GM13977 (cell line): ENCODE measurements around the gene CMBL.

Experiments used
- DNase-seq: peaks from one replicate; pipeline ENCODE4 v3.0.0; 2012; ENCODE audit warnings: low spot score
- CTCF ChIP-seq: IDR thresholded peaks from 2 replicates; pipeline ENCODE4 v1.5.1; 2012; ENCODE audit warnings: mild to moderate bottlenecking, control low read depth; ENCODE audit not compliant: insufficient read depth; ENCODE audit errors: extremely low read depth, missing control alignments
- in situ Hi-C: fragments of 300-500 bp; cut with MboI; formaldehyde crosslinking; loops from one replicate; pipeline ENCODE4 v1.12.0; 2022; ENCODE audit warnings: low sequenced_read_pairs, low pct_unique_long_range_greater_than_20kb, mixed read lengths, inconsistent platforms; ENCODE audit not compliant: unreplicated experiment

Gene CMBL

GRCh38 chr5:10300246-10300645 is 7.5 kb downstream of the CMBL start:
- DNase-seq: no peak
- in situ Hi-C loops: no loop called here
- TF ChIP-seq CTCF: no peak

DNA sequence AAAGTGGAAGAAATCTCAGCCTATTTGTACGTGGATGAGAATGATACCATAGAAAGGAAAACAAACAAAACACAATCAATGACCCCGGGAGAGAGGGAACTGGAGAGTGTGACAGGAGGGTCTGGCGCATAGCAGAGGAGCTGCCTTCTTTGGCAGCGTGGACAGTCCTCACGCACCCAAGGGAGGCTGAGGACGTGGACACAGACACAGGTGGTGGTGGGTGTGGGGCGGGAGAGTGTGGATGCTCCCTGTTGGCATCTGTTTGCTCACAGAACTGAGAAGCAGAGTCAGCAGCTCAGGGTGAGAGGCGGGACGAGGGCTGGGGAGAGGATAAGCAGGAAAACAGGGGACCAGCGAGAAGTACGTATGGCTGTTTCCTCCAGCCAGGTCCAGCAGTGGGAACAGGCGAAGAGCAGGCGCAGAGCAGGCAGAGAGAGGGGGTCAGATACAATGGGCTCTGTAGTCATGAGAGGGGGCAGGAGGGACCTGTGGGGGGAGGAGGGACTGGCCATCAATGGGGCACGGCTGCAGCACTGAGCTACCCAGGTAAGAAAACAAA is 10.0 kb downstream of the CMBL start:
- TF ChIP-seq CTCF: no peak
- in situ Hi-C loops: no loop called here
- DNase-seq: no peak

DNA sequence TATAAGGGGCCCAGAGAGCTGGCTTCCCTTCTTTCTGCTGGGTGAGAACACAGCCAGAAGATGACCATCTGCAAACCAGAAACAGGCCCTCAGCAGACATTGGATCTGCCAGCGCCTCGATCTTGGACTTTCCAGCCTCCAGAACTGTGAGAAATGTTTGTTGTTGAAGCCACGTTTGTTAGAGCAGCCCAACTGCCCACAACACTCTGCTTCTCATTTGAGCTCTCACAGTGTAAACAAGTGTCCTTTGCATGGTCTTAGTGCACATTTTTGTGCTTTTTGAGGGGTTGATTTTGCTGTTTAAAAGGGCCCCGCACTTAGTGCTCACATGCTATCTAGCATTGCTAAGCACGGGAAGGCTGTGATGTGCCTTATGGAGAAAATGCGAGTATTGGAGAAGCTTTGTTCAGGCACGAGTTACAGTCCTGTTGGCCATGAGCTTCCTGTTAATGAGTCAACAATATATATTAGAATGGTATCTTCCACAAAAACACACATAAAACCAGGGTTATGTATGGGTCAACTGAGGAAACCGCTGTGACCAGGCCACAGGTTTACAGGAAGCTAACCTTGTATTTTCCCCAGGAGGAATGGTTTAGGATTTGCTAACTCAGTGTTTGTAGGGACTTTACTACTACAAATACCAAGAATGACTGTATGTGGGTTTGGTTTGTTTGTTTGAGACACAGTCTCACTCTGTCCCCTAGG is 11.9 kb downstream of the CMBL start:
- no peak for TF ChIP-seq CTCF
- in situ Hi-C loops: no loop called here
- no peak for DNase-seq

- no peak for DNase-seq
- no peak for TF ChIP-seq CTCF
- in situ Hi-C loops: no loop called here
Observed at GRCh38 chr5:10293907-10294662, 13.6 kb downstream of the CMBL start.

- TF ChIP-seq CTCF: no peak
- no peak for DNase-seq
- in situ Hi-C loops: no loop called here
Observed at GRCh38 chr5:10291692-10292339, 15.9 kb downstream of the CMBL start.

DNA sequence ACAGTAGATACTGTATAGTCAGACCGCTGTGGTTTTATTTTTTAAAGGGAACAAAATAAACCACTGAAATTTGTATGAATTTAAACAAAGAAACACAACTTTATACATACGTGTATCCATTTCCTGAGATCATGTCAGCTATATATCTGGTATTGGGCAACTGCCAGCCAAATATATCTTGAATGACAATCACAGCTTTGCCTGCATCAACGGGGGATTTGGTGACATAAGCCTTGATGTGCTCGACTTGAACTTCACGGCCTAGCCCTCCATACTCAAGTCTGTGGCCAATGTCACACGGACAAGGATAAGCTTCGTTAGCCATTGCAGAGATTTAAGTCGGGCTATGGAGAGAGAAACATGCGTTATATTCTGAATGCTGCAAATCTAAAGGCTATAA is 17.3 kb downstream of the CMBL start:
- in situ Hi-C loops: no loop called here
- TF ChIP-seq CTCF: no peak
- no peak for DNase-seq
